ENCODE results near the gene OR52L1.
"Not testable (repeated sequence)": the region's sequence is repeated elsewhere in the genome, so short reads cannot be mapped to it uniquely, and the experiment has no call there.

OR52L1 gene

DNA sequence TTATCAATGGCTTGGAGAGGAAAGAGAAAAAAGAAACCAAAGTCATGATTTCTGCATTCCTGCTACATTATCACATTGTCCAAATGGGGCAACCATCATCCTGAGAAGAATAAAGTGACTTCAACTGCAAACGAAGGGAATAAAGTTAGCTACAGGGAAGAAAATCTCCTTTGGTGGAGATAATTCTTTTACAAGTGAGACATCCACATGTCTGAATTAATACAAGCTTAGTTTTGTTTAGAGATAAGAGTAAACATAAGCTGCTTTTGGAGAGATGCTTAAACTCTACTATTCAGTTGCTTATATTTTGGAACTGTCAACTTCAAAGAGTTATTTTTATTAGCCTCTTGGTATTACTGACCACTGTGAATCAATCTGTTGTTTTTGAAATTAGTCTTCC lies at the start of gene OR52L1:
OR52L1 (minus strand) TSS at position 101 of the 400 bp plus-strand sequence; CDS start at position 46, 55 bp downstream.
- DNase-seq = no peak

DNA sequence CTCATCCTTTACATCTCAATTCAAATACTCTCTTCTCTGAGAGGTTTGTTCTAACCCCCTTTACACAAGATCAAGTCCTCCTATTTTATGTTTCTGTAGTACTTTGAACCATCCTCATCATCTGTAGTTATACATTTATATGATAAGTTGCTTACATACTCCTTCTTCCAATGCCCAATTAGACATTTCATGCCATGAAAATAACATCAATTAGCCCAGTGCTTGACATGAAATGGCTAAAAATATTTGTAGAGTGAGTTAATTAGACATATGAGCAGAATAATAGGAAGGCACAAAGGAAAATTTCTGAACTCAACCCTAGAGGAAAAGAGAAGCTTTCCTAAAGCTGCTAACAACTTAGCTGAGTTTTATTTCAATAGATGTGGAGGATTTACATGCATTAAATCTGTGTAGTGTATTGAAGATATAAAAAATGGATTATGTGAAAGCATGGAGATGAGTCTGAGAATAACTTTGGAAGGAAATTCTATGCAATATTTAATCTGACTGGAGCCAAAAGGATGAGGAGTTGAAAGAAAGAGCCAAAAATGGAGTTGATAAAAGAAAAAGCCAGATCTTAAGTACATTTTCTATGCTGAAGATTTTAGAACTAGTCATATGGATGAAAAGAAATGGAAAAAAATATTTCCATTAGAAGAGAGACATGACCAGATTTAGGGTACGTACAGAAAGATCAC lies 44.1 kb upstream of the OR52L1 start, which contains the start of gene OR56A1:
OR56A1 (minus strand) TSS at position 51 of the 698 bp plus-strand sequence. CDS start 3,066 bp downstream, outside the sequence.
- DNase-seq = no peak

DNA sequence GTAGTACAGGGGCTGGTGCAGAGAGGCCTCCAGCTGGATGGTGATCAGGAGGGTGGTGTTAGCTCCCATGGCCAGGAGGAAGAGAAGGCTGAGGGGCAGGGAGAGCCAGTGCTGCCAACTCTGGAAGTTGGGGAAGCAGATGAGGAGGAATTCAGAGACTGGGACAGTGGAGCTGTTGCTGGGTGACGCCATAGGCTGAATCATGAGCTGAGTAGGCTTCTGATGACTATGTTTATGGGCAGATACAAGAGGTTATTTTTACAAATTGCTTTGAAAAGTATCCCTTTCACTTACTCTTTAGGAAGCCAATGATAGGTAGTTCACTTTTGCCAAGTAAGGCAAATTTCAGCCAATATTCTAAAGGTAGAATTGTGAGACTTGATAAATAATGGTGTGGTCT lies 40.7 kb upstream of the OR52L1 start:
- no peak for DNase-seq

DNA sequence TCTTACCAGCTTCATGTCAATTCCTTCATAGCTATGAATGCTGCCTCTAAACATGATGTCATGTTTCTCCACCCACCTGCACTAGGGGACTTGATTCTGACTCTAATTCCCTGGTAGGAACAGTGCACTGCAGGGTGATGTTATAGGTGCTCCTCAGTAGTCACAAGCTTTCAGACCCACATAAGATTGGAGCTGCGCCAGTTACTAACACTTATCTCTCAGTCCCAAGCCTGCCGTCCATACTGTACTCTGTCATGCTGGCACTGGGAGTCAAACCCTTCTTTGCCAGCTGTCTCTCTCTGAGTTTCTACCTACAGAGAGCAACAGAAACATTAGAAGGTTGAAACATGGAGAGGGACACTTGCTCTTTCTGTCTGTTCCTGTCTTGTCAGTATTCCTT lies 38.3 kb upstream of the OR52L1 start:
- DNase-seq = no peak

DNA sequence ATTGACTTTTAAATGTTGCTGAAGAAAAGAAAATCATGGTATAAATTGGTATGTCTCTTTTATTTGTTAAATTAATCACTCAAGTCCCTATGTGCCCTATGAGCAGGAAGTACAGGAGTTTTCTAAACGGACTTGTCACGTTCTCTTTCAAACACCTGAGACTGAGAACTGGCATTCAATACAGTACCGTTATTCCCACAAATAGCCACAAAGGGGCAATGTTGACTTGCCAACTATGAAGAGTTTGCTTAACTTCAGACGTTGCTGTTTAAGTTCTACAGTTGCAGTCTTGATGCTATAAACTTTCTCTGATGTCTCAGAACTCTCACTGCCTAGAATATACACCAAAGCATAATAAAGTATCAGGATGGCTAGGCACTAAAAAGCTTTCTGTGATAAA lies 36.2 kb upstream of the OR52L1 start:
- no peak for DNase-seq

DNA sequence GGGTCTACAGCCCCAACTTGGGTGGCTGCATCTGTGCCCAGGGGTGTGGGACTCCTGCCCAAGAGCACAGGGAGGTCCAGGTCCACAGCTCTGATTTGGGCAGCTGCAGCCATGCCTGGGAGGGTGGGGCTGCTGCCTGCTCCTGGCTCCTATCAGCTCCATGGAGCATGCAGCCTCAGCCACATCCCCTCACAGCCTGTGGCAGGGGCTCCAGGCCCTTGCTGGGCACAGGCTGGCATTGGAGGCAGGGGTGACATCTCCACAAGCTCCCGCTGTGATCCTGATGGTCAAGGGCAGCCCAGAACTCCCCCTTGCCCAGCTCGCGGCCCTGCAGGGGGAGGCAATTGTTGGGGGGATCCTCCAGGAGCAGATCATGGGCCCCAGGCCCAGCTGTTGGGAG lies 26.3 kb upstream of the OR52L1 start:
- DNase-seq = no peak

DNA sequence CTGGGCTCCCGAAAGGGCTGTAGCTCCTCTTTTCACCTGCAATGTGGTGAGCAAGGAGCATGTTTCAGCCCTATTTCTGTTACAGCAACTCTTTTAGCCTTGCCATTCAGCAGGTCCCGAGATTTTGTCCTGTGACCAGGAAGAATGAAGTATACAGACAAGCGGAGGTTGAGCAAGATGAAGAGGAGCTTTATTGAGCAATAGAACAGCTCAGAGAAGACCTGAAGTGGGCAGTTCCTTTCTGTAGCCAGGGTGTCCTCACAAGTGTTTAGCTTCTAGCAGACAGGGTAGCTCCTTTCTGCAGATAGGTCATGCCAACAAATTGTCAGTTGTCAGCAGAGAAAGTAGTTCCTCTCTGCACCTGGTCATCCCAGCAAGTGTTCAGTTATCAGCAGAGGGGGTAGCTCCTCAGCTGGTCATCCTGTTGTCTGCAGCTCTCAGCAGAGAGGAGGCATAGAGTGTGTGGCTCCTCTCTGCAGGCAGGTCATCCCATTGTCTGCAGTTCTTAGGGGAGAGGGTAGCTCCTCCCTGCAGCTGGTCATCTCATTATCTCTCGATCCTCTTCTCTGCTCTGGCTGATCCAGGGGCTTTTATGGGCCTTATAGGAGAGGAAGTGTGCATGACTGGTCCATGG lies 25.4 kb upstream of the OR52L1 start:
- no peak for DNase-seq

DNA sequence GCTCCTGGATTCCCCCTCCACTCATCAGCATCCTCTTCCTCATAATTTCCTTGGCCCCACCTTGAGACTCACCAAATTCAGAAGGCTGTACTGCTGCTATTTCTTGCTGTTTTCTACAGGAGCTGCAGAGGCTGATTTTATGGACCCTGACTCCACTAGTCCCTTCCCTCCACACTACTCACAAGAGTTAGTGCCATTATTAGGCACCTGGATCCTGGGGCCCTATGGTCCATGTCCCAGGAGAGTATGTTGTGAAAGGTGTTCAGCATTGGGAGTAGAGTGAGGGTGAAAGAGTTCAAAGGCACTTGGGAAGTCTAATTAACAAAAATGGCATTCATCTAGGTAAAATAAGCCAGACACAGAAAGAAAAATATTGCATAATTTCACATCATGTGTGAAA lies 20.1 kb upstream of the OR52L1 start, which contains the start of gene OR56A4:
OR56A4 (minus strand) TSS at position 101 of the 400 bp plus-strand sequence. CDS start 3,954 bp downstream, outside the sequence.
- DNase-seq = no peak

DNA sequence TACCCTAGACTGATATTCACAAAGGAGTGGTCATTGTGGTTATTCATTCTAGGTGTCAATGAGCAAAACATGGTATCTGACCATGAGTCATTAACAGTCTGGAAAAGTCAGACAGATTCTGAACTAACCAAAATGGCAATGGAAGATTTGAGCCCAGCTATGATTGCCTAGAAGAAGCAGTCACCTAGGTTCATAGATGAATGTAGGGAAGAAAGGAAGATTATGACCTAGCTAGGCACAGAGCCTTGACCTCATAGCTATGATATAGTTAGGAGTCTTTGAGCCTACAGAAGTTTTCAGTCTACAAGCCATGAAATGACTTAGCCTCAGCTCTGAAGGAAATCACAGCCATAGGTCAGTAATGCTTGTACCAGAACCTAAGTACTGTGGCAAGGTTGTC lies 19.6 kb upstream of the OR52L1 start:
- DNase-seq = no peak

DNA sequence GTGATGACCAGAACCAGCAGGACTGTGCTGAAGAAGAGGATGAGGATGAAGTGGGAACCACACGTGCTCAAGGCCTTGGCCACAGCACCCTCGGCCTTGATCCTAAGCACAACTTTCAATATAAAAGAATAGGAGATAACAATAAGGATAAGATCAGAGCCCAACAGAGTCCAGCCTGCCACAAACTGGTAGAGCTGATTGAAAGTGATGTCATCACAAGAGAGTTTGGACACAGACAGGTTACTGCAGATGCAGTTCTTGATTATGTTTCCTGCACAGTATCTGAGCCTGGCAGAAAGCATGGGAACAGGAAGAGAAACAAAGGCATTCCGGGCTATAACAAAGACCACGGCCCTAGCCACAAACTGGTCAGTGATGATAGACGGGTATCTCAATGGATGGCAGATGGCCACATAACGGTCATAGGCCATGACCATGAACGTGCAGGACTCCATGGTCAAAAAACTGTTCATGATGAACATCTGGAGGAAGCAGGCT lies 15.5 kb upstream of the OR52L1 start:
- no peak for DNase-seq

DNA sequence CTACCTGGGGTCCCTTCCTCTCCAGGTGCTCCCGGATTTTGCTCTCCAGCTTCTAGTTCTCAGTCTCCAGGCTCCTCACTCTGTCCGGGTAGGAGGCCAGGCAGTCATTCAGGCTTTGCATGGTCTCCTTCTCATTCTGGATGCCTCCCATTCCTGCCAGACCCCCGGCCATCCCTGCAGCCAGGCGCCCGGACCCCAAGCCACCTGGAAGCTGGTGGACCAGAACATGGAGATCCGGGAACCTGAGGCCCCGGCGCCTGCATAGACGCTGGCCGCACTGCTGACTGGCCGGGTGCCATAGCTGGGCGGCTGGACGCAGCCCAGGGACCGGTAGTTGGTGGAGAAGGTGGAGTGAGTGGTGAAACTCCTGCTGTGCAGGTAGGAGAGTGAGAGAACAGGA lies 8.0 kb upstream of the OR52L1 start:
- no peak for DNase-seq

DNA sequence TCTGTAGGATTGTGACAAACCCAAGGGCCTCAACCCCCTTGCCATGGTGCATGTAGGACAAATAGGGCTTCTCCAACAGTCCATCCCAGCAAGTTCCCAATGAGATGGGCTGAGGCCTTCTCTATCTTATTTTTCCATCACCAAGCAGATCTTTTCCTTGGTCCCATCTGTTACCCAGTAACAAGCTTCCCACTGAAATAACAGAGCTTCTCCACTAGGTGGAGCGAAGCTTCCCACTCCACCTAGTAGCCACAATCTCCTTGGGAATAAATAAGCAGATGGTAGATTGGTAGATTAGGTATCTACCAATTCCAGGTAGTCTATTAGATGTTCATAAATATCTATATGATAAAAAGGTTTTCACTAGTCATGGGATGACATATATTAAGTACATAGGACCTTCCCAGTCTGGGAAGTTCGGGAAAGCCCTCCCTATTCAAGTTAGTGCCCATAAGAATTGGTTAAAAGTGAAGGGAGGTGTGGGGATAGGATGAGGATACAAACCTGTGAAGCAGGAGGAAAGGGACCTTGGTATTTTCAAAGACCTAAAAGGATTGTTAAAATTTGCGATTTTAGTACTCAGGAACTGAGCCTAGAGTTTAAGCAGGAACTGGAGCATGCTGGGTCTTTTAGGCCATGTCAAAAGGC lies 5.9 kb upstream of the OR52L1 start:
- no peak for DNase-seq

DNA sequence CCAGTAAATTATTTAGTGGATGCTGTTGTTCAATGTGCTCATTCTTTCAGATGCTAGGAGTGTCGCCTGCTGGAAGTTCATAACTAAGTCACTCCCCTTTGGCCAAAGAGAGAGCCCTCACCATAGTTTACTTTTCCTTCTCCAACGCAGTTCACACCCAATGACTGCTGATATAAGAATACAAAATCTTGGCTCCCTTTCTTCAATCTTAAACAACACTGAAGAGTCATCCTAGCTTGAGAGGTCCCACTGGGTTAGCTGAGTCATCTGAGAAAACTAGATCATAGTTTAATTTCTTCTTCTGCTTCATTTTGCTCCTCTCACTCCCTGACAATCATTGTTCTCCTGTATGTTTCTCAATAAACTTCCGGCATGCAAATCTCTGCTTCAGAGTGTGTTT lies 5.4 kb upstream of the OR52L1 start:
- no peak for DNase-seq

DNA sequence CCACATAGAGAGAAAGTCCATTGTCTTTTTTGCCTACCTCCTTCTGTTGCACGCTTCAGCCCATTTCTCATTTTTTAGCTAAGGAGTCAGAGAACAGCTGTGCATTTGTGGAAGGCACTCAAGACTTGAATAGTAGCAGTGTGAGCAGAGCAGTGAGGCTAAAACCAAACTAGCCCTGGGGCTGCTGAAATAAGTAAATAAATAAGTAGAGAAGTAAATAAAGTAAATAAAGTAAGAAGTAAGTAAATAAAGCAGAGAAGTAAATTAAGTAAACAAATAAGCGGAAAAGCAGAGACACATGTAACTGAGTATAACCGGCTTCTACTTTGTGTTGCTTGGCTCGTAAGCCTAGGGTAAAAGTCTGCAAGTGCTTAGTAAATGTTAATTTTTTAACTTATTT lies 2.4 kb upstream of the OR52L1 start:
- DNase-seq = no peak

DNA sequence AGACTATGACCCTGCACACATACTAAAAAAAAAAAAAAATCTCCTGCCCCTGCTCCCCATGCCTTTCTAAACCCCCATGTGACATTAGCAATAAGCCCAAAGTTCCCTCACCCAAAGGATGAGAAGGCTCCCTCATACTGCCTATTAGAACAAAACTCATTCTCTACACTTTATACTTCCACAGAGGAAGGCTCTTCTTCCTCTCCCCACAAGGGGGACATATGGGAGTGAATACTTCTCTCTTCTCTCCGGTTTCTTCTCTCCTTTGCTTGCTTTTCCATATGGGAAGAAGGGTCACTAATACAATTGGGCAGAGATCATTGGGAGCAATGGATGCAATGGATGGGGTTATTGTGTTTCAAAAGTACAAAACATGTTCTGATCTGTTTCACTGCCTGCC lies 3.3 kb downstream of the OR52L1 start:
- no peak for DNase-seq

DNA sequence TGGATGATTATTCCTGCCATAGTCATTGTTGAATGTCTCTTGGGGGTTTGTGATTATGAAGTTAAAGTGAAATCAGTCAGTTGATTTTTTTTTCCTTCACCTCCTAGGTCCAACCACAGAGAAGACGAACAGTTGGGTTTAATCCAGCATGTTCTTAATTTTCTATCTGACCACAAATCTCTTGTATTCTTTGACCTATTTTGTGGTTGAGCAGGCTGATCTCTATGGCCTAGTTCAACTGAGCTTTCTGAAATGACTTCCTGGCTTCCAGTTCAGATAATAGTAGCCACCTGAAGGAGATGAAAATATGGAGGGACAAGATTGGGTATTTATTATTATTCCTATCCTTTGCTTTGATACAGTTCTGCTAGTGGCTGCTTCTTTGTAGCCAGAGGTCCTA lies 13.3 kb downstream of the OR52L1 start:
- DNase-seq = no peak

DNA sequence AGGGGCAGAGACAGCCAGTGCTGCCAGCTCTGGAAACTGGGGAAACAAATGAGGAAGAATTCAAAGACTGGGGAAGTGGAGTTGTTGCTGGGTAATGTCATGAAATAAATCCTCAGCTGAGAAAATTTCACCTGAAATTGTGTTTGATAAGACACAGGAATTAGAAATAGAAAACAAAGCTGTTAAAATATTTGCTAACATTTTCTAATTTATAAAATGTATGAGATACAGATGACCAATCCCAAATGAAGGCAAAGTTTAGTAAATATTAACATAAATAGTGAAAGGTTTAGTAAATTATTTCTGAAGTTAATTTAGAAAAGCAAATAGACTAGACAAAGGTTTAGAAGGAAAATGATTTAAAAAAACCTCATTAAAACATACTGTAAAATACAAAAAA lies 18.4 kb downstream of the OR52L1 start, which contains the start of gene OR56A5:
OR56A5 (minus strand) TSS at position 101 of the 400 bp plus-strand sequence; CDS start at position 101, 0 bp downstream.
- no peak for DNase-seq

DNA sequence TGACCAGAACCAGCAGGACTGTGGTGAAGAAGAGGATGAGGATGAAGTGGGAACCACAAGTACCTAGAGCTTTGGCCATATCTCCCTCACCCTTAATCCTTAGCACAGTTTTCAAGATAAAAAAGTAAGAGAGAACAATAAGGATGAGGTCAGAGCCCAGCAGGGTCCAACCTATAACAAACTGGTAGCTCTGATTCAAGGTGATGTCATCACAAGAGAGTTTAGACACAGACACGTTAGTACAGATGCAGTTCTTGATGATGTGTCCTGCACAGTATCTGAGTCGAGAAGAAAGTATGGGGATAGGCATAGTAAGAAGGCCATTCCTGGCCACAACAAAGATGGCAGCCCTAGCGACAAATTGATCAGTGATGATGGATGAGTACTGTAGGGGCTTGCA lies 19.1 kb downstream of the OR52L1 start:
- DNase-seq = no peak

DNA sequence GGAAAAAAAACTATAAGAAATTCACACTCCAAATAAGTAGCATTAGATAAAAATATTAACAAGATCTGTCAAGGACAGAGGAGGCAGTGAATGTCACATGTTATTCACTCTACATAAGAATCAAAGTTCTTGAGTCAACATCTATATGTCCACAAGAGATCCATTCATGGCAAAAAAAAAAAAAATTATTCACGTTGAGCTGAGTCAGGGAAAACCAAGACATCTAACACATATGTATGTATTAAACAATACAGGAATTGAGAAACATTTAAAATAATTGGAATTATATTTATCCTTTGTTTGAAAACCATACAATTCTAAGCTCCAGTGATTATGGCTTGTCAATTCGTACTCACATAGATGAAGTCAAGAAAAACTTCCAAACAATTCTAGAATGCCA lies 19.8 kb downstream of the OR52L1 start:
- DNase-seq = no peak

DNA sequence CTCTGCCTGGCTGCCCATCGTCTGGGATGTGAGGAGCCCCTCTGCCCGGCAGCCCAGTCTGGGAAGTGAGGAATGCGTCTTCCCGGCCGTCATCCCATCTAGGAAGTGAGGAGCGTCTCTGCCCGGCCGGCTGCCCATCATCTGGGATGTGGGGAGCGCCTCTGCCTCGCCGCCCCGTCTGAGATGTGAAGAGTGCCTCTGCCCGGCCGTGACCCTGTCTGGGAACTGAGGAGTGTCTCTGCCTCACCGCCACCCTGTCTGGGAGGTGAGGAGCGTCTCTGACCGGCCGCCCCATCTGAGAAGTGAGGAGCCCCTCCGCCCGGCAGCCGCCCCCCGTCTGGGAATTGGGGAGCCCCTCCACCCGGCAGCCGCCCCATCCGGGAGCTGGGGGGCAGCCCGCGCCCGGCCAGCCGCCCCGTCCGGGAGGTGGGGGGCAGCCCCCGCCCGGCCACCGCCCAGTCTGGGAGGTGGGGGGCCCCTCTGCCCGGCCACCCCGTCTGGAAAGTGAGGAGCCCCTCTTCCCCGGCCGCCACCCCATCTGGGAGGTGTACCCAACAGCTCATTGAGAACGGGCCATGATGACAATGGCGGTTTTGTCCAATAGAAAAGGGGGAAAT lies 26.0 kb downstream of the OR52L1 start:
- not testable (repeated sequence) for DNase-seq

DNA sequence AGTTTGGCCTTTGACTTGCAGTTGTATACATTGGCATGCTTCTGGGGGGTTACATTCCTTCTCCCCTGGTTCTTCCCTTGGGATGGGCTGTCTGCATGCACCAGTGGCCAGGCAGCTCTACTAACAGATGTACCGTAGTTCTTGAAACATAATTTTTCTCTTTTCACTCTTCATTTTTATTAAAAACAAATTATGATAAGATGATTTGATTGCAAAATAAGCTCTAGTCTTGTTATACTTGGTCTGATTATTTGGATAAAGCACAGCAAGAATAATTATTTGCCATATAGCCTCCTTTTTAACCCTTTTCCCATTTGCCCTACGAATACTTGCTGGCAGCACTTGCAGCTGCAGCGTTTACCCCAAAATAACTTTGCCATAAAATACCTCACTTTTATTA lies 31.2 kb downstream of the OR52L1 start:
- no peak for DNase-seq

DNA sequence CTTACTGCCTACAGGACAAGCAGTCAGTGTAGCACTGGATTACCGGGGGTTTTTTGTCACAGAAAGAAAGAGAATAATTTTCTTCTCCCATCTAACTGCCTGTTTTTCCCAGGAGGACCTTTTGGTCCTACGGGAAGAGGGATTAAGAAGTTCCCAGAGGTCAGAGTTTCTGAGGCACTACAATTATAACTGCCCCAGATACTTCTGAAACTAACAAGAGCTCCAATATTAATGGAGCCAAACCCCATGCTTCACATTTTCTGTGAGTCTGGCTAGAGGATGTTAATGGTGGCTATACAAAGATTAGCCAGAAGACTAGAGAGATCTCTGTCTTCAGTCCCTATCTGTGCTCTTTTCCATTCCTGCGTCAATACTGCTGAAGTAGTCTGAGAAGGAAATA lies 44.8 kb downstream of the OR52L1 start, which contains the start of gene OR56A3:
OR56A3 (plus strand) TSS at position 301 of the 400 bp plus-strand sequence. CDS start 5,096 bp downstream, outside the sequence.
- no peak for DNase-seq

DNA sequence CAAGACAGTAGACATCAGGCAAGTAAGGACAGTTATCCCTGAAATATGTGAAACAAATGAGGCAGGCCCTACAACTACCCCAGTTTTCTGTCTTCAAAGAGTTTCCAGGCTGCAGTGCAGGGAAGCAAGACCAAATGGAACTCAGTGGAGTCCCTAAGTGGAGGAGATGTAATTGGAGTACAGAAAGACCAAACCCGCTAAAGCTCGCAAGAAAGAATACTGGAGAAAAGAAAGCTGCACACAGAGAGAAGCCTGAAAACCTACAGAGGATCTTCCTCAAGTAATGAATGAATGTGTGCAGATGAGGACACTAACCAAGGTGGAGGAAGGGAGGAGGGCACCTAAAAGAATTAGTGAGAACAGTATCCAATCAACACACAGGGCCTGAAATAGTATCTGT lies 46.0 kb downstream of the OR52L1 start:
- no peak for DNase-seq

Measured in CD4-positive, alpha-beta T cell treated with Interferon gamma for 1 hour (primary cell).